ENCODE measurements around the gene AVPR2.

Gene AVPR2

GRCh38 chrX:153870791-153871360, 33.6 kb upstream of the AVPR2 start:
- DNase-seq (ENCODE audit: low read depth in 1 of 2, low spot score in 1 of 2), result no peak

- no peak for DNase-seq (ENCODE audit: low read depth in 1 of 2, low spot score in 1 of 2)
Observed at GRCh38 chrX:153871451-153871850, 33.0 kb upstream of the AVPR2 start.

DNA sequence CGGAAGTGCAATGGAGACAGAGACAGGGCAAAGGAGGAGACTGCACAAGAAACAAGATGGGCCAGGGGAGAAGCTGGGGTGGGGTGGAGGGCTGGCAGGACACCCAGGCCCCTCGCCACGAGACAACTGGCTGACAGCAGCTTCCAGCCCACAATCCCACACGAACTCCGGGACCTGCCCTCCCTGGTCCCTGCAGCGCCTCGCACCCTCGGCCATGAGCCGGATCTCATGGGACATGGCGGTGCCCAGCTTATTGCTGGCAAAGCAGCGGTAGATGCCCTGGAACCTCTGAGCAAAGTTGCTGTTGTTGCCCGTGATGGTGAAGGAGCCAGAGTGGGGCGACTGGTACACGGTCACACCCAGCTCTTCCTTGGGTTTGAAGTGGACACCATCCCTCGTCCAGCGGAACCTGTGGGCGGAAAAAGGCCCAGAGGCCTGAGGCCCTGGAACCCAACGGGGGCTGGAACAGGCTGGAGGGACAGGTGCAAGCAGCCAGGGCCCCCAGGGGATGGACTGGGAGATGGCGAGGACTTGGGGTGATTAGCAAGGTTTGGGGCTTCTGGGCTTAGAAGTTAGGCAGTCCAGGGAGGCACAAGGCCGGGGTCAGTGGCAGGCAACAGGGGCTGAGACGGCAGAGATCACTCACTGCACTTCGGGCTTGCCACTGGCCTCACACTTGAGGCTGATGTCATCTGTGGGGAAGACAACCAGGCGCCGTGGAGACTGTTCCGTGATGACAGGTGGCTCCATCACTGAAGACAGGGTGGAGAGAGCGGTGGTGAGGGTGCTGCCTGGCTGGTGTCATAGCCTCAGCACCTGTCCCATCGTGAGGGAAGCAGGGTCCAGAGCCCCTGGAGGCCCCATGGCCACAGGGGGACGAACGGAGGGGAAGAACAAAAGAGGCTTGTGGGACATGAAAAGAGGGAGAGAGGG, 32.3 kb upstream of the AVPR2 start:
- DNase-seq (ENCODE audit: low read depth in 1 of 2, low spot score in 1 of 2), result no peak

- DNase-seq (ENCODE audit: low read depth in 1 of 2, low spot score in 1 of 2), result no peak
Observed at GRCh38 chrX:153873282-153874084, 31.0 kb upstream of the AVPR2 start.

- DNase-seq (ENCODE audit: low read depth in 1 of 2, low spot score in 1 of 2), result no peak
Observed at GRCh38 chrX:153874085-153874365, 30.4 kb upstream of the AVPR2 start.

GRCh38 chrX:153874366-153875125, 29.9 kb upstream of the AVPR2 start:
- no peak for DNase-seq (ENCODE audit: low read depth in 1 of 2, low spot score in 1 of 2)

DNA sequence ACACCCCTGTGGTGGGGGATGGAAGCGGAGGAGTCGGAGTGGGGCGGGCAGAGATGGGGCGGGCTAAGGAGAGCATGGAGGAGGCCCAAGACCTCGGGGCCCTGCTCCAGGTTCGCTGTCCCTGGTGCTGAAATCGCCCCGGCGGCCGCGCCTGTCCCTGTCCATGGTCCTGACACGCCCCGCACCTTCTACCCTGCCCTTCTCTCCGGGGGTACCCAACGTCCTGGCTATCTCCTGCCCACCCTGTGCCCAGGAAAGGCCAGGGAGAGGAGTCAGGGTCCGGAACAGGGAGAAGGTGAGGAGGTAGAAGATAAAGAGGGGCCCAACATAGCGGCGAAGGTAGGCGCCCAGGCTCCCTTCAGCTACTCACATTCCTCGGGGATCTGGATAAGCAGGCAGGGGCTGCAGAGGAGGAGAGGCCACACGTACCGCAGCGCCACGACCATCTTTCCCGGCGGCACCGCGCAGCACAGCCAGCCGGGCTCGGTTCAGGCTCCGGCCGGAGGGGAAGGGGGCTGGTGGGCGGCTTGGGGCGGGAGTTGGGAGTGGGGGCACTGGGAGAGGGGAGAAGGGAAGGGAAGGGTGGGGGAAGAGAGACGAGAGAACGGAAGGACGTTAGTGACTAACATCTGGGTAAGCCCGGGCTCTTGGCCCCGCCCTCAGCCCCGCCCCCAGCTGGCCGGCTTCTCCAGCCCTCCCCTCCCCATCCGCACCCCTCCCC, 28.9 kb upstream of the AVPR2 start:
- peak; percentile 51 to 61 for DNase-seq (ENCODE audit: low read depth in 1 of 2, low spot score in 1 of 2)

DNA sequence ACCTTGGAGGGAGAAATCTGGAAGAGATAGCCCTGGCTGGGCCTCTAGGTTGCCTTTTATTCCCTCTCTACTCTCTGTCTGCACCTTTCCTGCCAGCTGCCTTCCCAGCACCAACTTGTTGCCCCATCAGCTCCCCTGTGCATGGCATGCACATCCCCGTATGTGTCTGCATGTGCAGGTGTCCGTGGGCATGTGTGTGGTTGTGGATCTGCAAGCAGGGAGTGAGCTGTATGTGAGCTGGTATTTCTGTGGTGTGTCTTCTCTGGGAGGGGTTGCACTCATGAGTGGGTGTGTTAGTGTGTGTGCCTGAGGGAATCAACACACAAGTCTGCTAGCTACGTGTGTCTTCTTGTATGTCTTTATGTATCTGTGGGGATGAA, 28.4 kb upstream of the AVPR2 start:
- DNase-seq (ENCODE audit: low read depth in 1 of 2, low spot score in 1 of 2), result no peak

GRCh38 chrX:153877571-153878261, 26.8 kb upstream of the AVPR2 start:
- no peak for DNase-seq (ENCODE audit: low read depth in 1 of 2, low spot score in 1 of 2)

DNA sequence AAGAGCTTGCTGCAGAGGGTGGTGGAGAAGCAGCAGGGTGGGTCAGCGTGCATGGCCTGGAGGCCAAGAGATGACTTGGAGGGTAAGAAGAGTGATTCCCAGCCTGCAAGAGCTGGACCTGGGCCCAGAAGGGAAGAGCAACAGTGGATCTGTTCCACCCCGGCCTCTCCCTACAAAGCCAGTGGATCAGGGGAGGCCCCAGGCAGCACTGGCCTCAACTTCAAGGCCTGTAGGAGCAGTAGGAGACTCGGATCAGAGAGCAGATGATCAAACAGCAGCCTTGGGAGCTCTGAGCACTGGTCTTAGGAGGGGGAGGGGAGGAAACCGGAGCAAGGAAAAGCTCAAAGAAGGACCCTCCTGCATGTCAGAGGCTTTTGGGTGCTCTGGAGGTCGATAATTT, 26.1 kb upstream of the AVPR2 start:
- no peak for DNase-seq (ENCODE audit: low read depth in 1 of 2, low spot score in 1 of 2)

DNA sequence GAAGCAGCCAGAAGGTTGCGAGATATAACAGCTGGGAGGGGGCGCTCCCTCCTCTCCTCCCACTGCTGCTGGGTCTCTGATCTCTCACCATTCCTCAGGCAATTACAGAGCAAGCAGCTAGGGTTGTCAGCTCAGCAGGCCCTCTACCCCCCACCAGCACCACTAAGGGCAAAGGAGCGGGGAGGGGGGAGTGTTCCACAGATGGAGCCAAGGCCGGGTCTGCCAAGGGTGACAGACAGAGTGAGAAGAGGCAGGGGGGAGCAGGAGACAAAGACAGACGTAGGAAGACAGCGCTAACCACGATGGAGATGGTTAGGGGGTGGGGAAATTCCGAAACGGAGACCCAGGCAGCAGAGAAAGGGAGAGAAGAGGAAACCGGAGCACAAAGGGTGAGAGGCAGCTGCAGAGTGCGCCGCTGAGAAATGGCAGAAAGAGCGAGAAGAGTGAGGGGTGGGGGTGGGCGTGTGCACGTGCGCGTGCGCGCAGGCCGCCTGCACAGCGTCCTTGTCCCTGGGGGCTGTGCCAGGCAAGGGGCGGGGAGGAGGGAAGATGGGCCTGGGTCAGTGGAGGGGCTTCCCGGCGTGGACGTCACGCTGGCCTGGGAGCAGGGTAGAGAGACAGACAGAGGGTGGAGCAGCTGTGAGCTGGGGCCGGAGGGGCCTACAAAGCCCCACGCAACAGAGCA, 25.4 kb upstream of the AVPR2 start:
- DNase-seq (ENCODE audit: low read depth in 1 of 2, low spot score in 1 of 2), result no peak

DNA sequence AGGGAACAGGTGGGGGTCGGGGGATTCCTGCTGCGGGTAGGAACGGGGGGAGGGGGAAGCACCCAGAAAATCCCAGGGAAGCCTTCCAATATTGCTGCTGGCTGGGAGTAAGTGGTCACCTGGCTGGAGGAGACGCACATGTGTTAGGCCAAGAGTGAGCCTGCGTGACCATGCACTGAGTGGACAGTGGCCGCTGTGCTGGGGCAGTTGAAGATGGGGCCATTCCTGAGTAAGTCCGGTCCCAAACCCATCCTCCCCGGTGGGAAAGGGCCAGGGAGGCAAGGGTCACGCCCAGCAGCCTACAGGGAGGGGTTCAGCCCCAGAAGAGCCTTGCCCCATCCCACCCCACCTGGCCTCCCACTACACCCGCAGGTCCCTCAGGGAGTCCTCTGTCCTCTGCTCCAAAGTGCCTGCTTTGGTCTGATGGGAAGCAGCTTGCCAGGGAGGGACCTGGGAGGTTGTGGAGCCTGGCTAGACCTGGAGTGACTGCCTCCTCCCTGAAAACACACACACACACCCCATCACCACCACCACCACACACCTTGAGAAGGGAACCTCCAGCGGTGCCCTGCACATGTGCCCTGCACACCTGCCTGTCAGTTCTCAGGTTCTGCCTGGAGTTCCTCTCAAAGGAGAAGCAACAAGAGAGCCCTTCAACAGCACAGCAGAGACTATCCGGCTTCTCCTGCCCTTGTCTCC, 24.6 kb upstream of the AVPR2 start:
- no peak for DNase-seq (ENCODE audit: low read depth in 1 of 2, low spot score in 1 of 2)

GRCh38 chrX:153880440-153880815, 24.0 kb upstream of the AVPR2 start:
- DNase-seq (ENCODE audit: low read depth in 1 of 2, low spot score in 1 of 2), result no peak

GRCh38 chrX:153881281-153881680, 23.2 kb upstream of the AVPR2 start:
- DNase-seq (ENCODE audit: low read depth in 1 of 2, low spot score in 1 of 2), result no peak

DNA sequence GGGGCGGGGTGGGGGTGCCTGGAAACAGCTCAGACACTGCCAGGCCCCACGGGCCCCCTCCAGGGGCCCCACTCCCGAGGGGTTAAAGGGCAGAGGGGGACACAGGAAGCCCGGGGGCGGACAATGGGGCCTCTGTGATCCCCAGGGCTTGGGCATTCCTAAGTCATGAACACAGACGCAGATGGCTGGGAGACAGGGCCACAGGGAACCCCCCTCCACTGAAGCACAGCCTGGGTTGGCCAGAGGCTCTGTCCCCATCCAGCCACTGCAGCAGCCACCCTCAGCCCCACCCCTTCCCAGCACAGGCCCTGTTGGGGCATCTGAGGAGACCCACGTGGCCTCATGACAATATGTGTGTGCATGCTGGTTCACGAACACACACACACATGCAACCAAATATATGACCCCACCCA, 22.4 kb upstream of the AVPR2 start:
- no peak for DNase-seq (ENCODE audit: low read depth in 1 of 2, low spot score in 1 of 2)

- no peak for DNase-seq (ENCODE audit: low read depth in 1 of 2, low spot score in 1 of 2)
Observed at GRCh38 chrX:153882557-153882956, 21.9 kb upstream of the AVPR2 start.

DNA sequence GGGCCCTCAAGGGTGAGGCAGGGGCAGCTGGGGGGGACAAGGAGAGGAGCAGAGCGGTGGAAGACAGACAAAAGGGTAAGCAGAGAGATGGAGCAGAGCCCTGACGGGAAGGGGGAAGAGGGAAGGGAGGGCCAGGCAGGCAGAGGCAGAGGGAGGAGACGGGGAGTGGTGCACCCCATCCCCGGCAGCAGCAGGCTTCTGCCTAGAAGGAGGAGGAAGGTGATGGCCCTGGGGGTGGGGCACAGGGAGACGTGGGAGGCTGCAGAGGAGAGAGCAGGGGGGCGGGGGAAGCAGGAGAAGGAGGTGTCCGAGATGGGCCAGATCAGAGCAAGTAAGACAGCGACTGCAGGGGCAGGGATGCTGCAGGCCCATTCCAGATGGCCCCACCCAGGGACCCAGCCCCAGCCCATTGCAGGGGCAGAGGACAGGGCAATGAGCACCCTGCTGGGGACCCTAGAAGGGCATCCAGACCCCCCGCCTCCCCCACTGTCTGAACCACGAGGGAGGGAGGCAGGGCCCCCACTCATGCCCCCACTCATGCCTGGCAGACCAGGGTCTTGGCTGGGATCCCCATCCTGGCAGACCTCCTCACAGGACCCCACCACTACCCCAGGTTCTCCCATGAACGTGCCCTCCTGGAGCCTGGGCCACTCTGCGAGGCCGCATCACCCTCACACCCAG, 21.2 kb upstream of the AVPR2 start:
- DNase-seq (ENCODE audit: low read depth in 1 of 2, low spot score in 1 of 2), result no peak

DNA sequence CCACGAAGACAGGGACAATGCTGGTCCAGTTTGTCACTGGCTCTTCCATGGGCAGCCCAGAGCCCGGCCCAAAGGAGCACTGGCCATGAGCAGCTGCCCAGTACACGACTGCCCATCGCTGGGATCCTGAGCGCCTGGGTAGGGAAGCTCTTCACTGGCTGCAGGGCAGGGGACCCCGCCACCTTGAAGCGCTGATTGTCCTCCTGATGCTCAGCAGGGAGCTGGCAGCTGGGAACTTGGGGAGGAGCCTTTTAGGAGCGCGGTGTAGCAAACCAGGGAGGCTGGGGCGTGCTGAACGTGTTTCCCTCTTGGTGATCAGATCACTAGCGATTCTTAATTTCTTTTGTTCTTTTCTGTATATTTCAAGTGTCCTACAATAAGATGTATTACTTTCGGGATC, 20.3 kb upstream of the AVPR2 start:
- DNase-seq (ENCODE audit: low read depth in 1 of 2, low spot score in 1 of 2), result no peak
